HEK293 (cell line): ENCODE data around the gene SOX13.

Source experiments
- CTCF ChIA-PET: fragments of 350-600 bp; formaldehyde crosslinking; extraction: SDS; loops from one replicate; lab custom pipeline; 2021; ENCODE audit warnings: antibody characterized with exemption; lab: Yijun Ruan, JAX
- POLR2A ChIA-PET: fragments of 300-600 bp; formaldehyde crosslinking; extraction: SDS; loops from one replicate; lab custom pipeline; 2020; ENCODE audit warnings: antibody characterized with exemption, inconsistent platforms; lab: Yijun Ruan, JAX
- H3K27ac ChIP-seq: fragments of 200-500 bp; sonication (Bioruptor generic); 2 replicates; pipeline ENCODE4 v1.5.1; 2014; ENCODE audit warnings: low read depth, low read length, control low read depth, inconsistent platforms; ENCODE audit errors: extremely low read depth
- H3K36me3 ChIP-seq, 2 experiments: fragments of 200-500 bp in 1 of 2; sonication (Bioruptor generic) in 1 of 2; 1 replicate in 1 of 2; 2 replicates in 1 of 2; pipeline ENCODE4 v1.5.1; 2014 to 2017; ENCODE audit warnings: inconsistent platforms in 2 of 2, low read length in 2 of 2; ENCODE audit not compliant: control insufficient read depth in 2 of 2, insufficient read depth in 1 of 2
- H3K4me1 ChIP-seq: fragments of 200-500 bp; sonication (Bioruptor generic); 2 replicates; pipeline ENCODE4 v1.5.1; 2014; ENCODE audit warnings: mild to moderate bottlenecking, low read length, inconsistent platforms; ENCODE audit not compliant: control insufficient read depth, insufficient read depth
- H3K4me3 ChIP-seq: 2 replicates; pipeline ENCODE4 v1.5.1; 2011; ENCODE audit warnings: low read depth, mild to moderate bottlenecking, control low read depth, low read length, moderate library complexity
- H3K9me3 ChIP-seq: fragments of 200-500 bp; sonication (Bioruptor generic); 2 replicates; pipeline ENCODE4 v1.5.1; 2014; ENCODE audit warnings: low read depth, low read length, inconsistent platforms; ENCODE audit not compliant: control insufficient read depth, insufficient read depth
- BCL11A ChIP-seq: fragments of 450-650 bp; formaldehyde crosslinking; IDR thresholded peaks from 2 replicates; pipeline ENCODE4 v1.5.1; 2016; ENCODE audit warnings: low read depth, missing biosample characterization, missing genetic modification characterization
- FEZF1 ChIP-seq: fragments of 450-650 bp; formaldehyde crosslinking; IDR thresholded peaks from 2 replicates; pipeline ENCODE4 v1.5.1; 2016; ENCODE audit warnings: missing biosample characterization, missing genetic modification characterization
- GFI1B ChIP-seq: fragments of 450-650 bp; formaldehyde crosslinking; IDR thresholded peaks from 2 replicates; pipeline ENCODE4 v1.5.1; 2016; ENCODE audit warnings: missing biosample characterization, missing genetic modification characterization
- GLI2 ChIP-seq: fragments of 450-650 bp; formaldehyde crosslinking; IDR thresholded peaks from 2 replicates; pipeline ENCODE4; 2017; ENCODE audit warnings: missing biosample characterization, missing genetic modification characterization, low read depth, borderline replicate concordance
- MYNN ChIP-seq: fragments of 450-650 bp; formaldehyde crosslinking; IDR thresholded peaks from 2 replicates; pipeline ENCODE4 v1.5.1; 2016; ENCODE audit warnings: missing biosample characterization, missing genetic modification characterization, borderline replicate concordance
- OSR2 ChIP-seq: fragments of 450-650 bp; formaldehyde crosslinking; IDR thresholded peaks from 2 replicates; pipeline ENCODE4 v1.5.1; 2016; ENCODE audit warnings: missing biosample characterization, missing genetic modification characterization
- PRDM1 ChIP-seq: fragments of 450-650 bp; formaldehyde crosslinking; IDR thresholded peaks from 2 replicates; pipeline ENCODE4; 2016; ENCODE audit warnings: missing biosample characterization, missing genetic modification characterization
- REPIN1 ChIP-seq: fragments of 450-650 bp; formaldehyde crosslinking; IDR thresholded peaks from 2 replicates; pipeline ENCODE4 v1.5.1; 2017; ENCODE audit warnings: missing biosample characterization, missing genetic modification characterization, low read depth
- SP3 ChIP-seq: fragments of 450-650 bp; formaldehyde crosslinking; IDR thresholded peaks from 2 replicates; pipeline ENCODE4 v1.5.1; 2016; ENCODE audit warnings: missing biosample characterization, missing genetic modification characterization
- TCF7L2 ChIP-seq: IDR thresholded peaks from 2 replicates; pipeline ENCODE4 v1.6.1; 2011; ENCODE audit warnings: low read depth, mild to moderate bottlenecking, inconsistent platforms, low read length, moderate library complexity, borderline replicate concordance
- WT1 ChIP-seq: fragments of 450-650 bp; formaldehyde crosslinking; IDR thresholded peaks from 2 replicates; pipeline ENCODE4 v1.5.1; 2016; ENCODE audit warnings: missing biosample characterization, missing genetic modification characterization
- ZBTB21 ChIP-seq: fragments of 450-650 bp; formaldehyde crosslinking; IDR thresholded peaks from 2 replicates; pipeline ENCODE4 v1.5.1; 2017; ENCODE audit warnings: missing biosample characterization, missing genetic modification characterization
- ZFP69B ChIP-seq: fragments of 450-650 bp; formaldehyde crosslinking; IDR thresholded peaks from 2 replicates; pipeline ENCODE4 v1.5.1; 2016; ENCODE audit warnings: missing biosample characterization, missing genetic modification characterization
- ZNF157 ChIP-seq: fragments of 450-650 bp; formaldehyde crosslinking; IDR thresholded peaks from 2 replicates; pipeline ENCODE4 v1.5.1; 2016; ENCODE audit warnings: missing biosample characterization, missing genetic modification characterization
- ZNF2 ChIP-seq: fragments of 450-650 bp; formaldehyde crosslinking; IDR thresholded peaks from 2 replicates; pipeline ENCODE4 v1.5.1; 2016; ENCODE audit warnings: missing biosample characterization, missing genetic modification characterization
- ZNF23 ChIP-seq: fragments of 450-650 bp; formaldehyde crosslinking; IDR thresholded peaks from 2 replicates; pipeline ENCODE4 v1.5.1; 2016; ENCODE audit warnings: missing biosample characterization, missing genetic modification characterization, borderline replicate concordance
- ZNF239 ChIP-seq: fragments of 450-650 bp; formaldehyde crosslinking; IDR thresholded peaks from 2 replicates; pipeline ENCODE4 v1.5.1; 2016; ENCODE audit warnings: missing biosample characterization, missing genetic modification characterization
- ZNF248 ChIP-seq: fragments of 450-650 bp; formaldehyde crosslinking; IDR thresholded peaks from 2 replicates; pipeline ENCODE4 v1.5.1; 2017; ENCODE audit warnings: missing biosample characterization, missing genetic modification characterization
- ZNF416 ChIP-seq: fragments of 450-650 bp; formaldehyde crosslinking; IDR thresholded peaks from 2 replicates; pipeline ENCODE4 v1.5.1; 2016; ENCODE audit warnings: missing biosample characterization, missing genetic modification characterization
- ZNF433 ChIP-seq: fragments of 450-650 bp; formaldehyde crosslinking; IDR thresholded peaks from 2 replicates; pipeline ENCODE4 v1.5.1; 2016; ENCODE audit warnings: missing biosample characterization, missing genetic modification characterization, low read depth
- ZNF548 ChIP-seq: fragments of 450-650 bp; formaldehyde crosslinking; IDR thresholded peaks from 2 replicates; pipeline ENCODE4 v1.5.1; 2016; ENCODE audit warnings: missing biosample characterization, missing genetic modification characterization
- ZNF560 ChIP-seq: fragments of 450-650 bp; formaldehyde crosslinking; IDR thresholded peaks from 2 replicates; pipeline ENCODE4 v1.5.1; 2017; ENCODE audit warnings: missing biosample characterization, missing genetic modification characterization, borderline replicate concordance
- ZNF654 ChIP-seq: fragments of 450-650 bp; formaldehyde crosslinking; IDR thresholded peaks from 2 replicates; pipeline ENCODE4 v1.5.1; 2016; ENCODE audit warnings: low read depth, missing biosample characterization, missing genetic modification characterization
- ZNF677 ChIP-seq: fragments of 450-650 bp; IDR thresholded peaks from 2 replicates; pipeline ENCODE4 v1.5.0; 2018; ENCODE audit warnings: missing biosample characterization, mild to moderate bottlenecking, missing genetic modification characterization, moderate library complexity
- ZSCAN30 ChIP-seq: fragments of 450-650 bp; IDR thresholded peaks from 2 replicates; pipeline ENCODE4 v1.5.1; 2018; ENCODE audit warnings: missing biosample characterization, mild to moderate bottlenecking, missing genetic modification characterization, moderate library complexity
- TF ChIP-seq, protein P1 (sequence below): fragments of 450-650 bp; IDR thresholded peaks from 2 replicates; pipeline ENCODE4 v1.5.1; 2018; ENCODE audit warnings: missing biosample characterization, mild to moderate bottlenecking, missing genetic modification characterization
- TF ChIP-seq, protein P2 (sequence below): fragments of 450-650 bp; formaldehyde crosslinking; IDR thresholded peaks from 2 replicates; pipeline ENCODE4 v1.5.1; 2016; ENCODE audit warnings: missing biosample characterization, missing genetic modification characterization
- TF ChIP-seq, protein P3 (sequence below): fragments of 450-650 bp; formaldehyde crosslinking; IDR thresholded peaks from 2 replicates; pipeline ENCODE4 v1.5.1; 2016; ENCODE audit warnings: missing biosample characterization, missing genetic modification characterization
- TF ChIP-seq, protein P4 (sequence below): fragments of 450-650 bp; formaldehyde crosslinking; IDR thresholded peaks from 2 replicates; pipeline ENCODE4 v1.5.1; 2017; ENCODE audit warnings: missing biosample characterization, missing genetic modification characterization

The SOX13 gene

DNA sequence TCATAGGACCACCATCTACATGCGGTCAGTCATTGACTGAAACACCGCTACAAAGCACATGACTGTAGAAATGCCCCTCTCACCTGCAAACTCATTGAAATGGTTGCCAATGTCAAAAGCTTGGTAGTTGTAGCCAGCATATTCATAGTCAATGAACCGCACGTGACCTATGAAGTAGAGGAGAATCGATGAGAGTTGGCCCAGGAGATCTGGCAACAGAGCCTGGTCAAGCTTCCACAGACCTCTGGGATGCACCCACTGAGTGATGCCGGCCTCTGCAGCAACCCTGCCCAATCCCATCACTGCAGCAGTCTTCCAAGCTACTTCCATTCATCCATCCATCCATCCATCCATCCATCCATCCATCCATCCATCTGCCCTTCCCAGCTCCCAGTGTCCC lies 67.0 kb downstream of the SOX13 start:
- no peak for TF ChIP-seq REPIN1
- TF ChIP-seq ZNF239 (tag by site-specific recombination), result no peak
- TF ChIP-seq ZNF157 (tag by site-specific recombination), result no peak
- no peak for TF ChIP-seq MYNN
- no peak for TF ChIP-seq ZNF677 (tag by site-specific recombination)
- TF ChIP-seq ZNF548 (tag by site-specific recombination), result no peak
- TF ChIP-seq OSR2 (tag by site-specific recombination), result no peak
- no peak for TF ChIP-seq ZNF654
- TF ChIP-seq, protein P1, sequence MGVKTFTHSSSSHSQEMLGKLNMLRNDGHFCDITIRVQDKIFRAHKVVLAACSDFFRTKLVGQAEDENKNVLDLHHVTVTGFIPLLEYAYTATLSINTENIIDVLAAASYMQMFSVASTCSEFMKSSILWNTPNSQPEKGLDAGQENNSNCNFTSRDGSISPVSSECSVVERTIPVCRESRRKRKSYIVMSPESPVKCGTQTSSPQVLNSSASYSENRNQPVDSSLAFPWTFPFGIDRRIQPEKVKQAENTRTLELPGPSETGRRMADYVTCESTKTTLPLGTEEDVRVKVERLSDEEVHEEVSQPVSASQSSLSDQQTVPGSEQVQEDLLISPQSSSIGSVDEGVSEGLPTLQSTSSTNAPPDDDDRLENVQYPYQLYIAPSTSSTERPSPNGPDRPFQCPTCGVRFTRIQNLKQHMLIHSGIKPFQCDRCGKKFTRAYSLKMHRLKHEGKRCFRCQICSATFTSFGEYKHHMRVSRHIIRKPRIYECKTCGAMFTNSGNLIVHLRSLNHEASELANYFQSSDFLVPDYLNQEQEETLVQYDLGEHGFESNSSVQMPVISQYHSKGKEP (tag by site-specific recombination), result no peak
- TF ChIP-seq ZNF416, result no peak
- TF ChIP-seq ZBTB21, result no peak
- no peak for TF ChIP-seq ZNF433 (tag by site-specific recombination)
- TF ChIP-seq ZNF23, result no peak
- no peak for TF ChIP-seq PRDM1 (tag by site-specific recombination)
- TF ChIP-seq, protein P2, sequence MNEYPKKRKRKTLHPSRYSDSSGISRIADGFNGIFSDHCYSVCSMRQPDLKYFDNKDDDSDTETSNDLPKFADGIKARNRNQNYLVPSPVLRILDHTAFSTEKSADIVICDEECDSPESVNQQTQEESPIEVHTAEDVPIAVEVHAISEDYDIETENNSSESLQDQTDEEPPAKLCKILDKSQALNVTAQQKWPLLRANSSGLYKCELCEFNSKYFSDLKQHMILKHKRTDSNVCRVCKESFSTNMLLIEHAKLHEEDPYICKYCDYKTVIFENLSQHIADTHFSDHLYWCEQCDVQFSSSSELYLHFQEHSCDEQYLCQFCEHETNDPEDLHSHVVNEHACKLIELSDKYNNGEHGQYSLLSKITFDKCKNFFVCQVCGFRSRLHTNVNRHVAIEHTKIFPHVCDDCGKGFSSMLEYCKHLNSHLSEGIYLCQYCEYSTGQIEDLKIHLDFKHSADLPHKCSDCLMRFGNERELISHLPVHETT (tag by site-specific recombination), result no peak
- TF ChIP-seq WT1, result no peak
- TF ChIP-seq, all 188 proteins: peak for 0
- POLR2A ChIA-PET, result interaction anchor here (0.7 to 1.2 kb wide), 2 partner anchors 12 to 274 kb away, joined by 3 to 4 read pairs; partner anchors contain the start of gene ETNK2
- Histone ChIP-seq H3K36me3 (peaks cover 0 to 43% of the 10 kb centered on the region in 2 experiments; a peak in 1 of 3 replicates), H3K4me3 (no peak overlapping the region), H3K4me1 (no peaks in the 10 kb centered on the region), H3K9me3 (no peaks in the 10 kb centered on the region), H3K27ac (no peak overlapping the region)
- CTCF ChIA-PET, result interaction anchor here (1.0 to 1.4 kb wide), 6 partner anchors 9 to 667 kb away, joined by 3 to 5 read pairs (median 3); no protein-coding TSS in a partner anchor

DNA sequence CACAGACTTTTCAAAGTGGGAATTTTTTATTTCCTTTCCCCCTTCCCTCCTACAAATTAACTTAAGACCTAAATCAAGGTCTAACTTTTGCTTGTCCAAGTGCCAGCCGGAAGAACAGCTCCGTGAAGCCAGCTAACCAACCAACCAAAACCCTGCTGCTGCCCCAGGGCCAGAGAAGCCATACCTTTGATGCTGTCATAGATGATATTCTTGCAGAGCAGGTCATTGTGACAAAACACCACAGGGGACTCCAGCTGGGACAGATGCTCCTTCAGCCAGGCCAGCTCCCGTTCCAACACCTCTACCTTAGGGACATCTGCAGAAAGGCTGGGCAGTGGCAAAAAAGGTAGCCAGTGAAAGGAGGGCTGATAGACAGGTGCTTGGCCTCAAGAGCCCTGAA lies 68.2 kb downstream of the SOX13 start:
- Histone ChIP-seq H3K27ac (no peak overlapping the region), H3K9me3 (no peaks in the 10 kb centered on the region), H3K36me3 (peaks cover 0 to 46% of the 10 kb centered on the region in 2 experiments; a peak in 1 of 3 replicates), H3K4me1 (no peaks in the 10 kb centered on the region), H3K4me3 (no peak overlapping the region)
- ChIA-PET CTCF (interaction anchor here (0.9 to 1.4 kb wide), 4 partner anchors 11 to 666 kb away, joined by 3 read pairs; no protein-coding TSS in a partner anchor), POLR2A (interaction anchor here (1.2 kb wide), 1 partner anchor 11 kb away, joined by 4 read pairs; the partner anchor contains the start of gene ETNK2)
- no peak for TF ChIP-seq ZNF2 (tag by site-specific recombination)
- no peak for TF ChIP-seq ZNF560 (tag by site-specific recombination)
- TF ChIP-seq SP3 (tag by site-specific recombination), result no peak
- TF ChIP-seq ZNF654, result no peak
- no peak for TF ChIP-seq GFI1B (tag by site-specific recombination)
- no peak for TF ChIP-seq TCF7L2
- no peak for TF ChIP-seq FEZF1 (tag by site-specific recombination)
- no peak for TF ChIP-seq ZNF248 (tag by site-specific recombination)
- TF ChIP-seq, protein P1 (tag by site-specific recombination), result no peak
- no peak for TF ChIP-seq GLI2 (tag by site-specific recombination)
- no peak for TF ChIP-seq ZNF157 (tag by site-specific recombination)
- no peak for TF ChIP-seq BCL11A (tag by site-specific recombination)
- no peak for TF ChIP-seq ZSCAN30 (tag by site-specific recombination)
- TF ChIP-seq ZFP69B (tag by site-specific recombination), result no peak
- TF ChIP-seq, protein P3, sequence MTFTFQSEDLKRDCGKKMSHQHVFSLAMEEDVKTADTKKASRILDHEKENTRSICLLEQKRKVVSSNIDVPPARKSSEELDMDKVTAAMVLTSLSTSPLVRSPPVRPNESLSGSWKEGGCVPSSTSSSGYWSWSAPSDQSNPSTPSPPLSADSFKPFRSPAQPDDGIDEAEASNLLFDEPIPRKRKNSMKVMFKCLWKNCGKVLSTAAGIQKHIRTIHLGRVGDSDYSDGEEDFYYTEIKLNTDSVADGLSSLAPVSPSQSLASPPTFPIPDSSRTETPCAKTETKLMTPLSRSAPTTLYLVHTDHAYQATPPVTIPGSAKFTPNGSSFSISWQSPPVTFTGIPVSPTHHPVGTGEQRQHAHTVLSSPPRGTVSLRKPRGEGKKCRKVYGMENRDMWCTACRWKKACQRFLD (tag by site-specific recombination), result no peak
- TF ChIP-seq, protein P4, sequence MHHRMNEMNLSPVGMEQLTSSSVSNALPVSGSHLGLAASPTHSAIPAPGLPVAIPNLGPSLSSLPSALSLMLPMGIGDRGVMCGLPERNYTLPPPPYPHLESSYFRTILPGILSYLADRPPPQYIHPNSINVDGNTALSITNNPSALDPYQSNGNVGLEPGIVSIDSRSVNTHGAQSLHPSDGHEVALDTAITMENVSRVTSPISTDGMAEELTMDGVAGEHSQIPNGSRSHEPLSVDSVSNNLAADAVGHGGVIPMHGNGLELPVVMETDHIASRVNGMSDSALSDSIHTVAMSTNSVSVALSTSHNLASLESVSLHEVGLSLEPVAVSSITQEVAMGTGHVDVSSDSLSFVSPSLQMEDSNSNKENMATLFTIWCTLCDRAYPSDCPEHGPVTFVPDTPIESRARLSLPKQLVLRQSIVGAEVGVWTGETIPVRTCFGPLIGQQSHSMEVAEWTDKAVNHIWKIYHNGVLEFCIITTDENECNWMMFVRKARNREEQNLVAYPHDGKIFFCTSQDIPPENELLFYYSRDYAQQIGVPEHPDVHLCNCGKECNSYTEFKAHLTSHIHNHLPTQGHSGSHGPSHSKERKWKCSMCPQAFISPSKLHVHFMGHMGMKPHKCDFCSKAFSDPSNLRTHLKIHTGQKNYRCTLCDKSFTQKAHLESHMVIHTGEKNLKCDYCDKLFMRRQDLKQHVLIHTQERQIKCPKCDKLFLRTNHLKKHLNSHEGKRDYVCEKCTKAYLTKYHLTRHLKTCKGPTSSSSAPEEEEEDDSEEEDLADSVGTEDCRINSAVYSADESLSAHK (tag by site-specific recombination), result no peak
